Measurements from ENCODE around the gene APOL6.

- TF ChIP-seq CTCF (IDR thresholded peaks at IDR 0.05; ENCODE audit: low read length), result no peak
- TF ChIP-seq EZH2 (IDR thresholded peaks at IDR 0.05; ENCODE audit: borderline replicate concordance, low read length), result no peak
These were observed 4.3 kb upstream of the APOL6 start for GRCh38 chr22:35643991-35644390.

Data from OCI-LY1 (cell line).